H1 (cell line): ENCODE measurements around the gene TBC1D9B. TPM values are rescaled to one million over a fixed set of nuclear protein-coding genes. Genes with fewer than 3 reads are reported as not detected.

ENCODE experiments used
- CTCF ChIA-PET: fragments of 300-600 bp; sonication (Branson Sonifier 250); formaldehyde crosslinking; loops from one replicate; lab custom pipeline; 2021; ENCODE audit not compliant: partially characterized antibody; lab: Charles Lee
- POLR2A ChIA-PET: fragments of 300-600 bp; sonication (Branson Sonifier 250); formaldehyde crosslinking; loops from one replicate; lab custom pipeline; 2021; ENCODE audit warnings: inconsistent platforms; ENCODE audit not compliant: partially characterized antibody; lab: Charles Lee
- DNase-seq, 2 experiments: peaks; one replicate each; pipeline versions ENCODE4 v3.0.0 to v3.0.0-alpha.2; 2010 to 2022; ENCODE audit warnings: low spot score in 2 of 2, low read depth in 1 of 2, mixed read lengths in 1 of 2
- FAIRE-seq: peaks from 2 replicates; lab custom pipeline; 2011; peaks lifted over from hg19 to GRCh38; lab: Jason Lieb, UNC
- H2AFZ ChIP-seq: 2 replicates; pipeline ENCODE4 v1.8.1; 2012; ENCODE audit warnings: low read length, inconsistent platforms
- H2AK5ac ChIP-seq: 2 replicates; pipeline ENCODE4 v1.6.1; 2013; ENCODE audit warnings: low read depth, low read length
- H2BK120ac ChIP-seq: replicated peaks from 2 replicates; pipeline ENCODE3; 2013; ENCODE audit warnings: low read depth, low read length, inconsistent platforms
- H2BK12ac ChIP-seq: 2 replicates; pipeline ENCODE4 v1.6.1; 2013; ENCODE audit warnings: low read depth, low read length
- H2BK15ac ChIP-seq: 2 replicates; pipeline ENCODE4 v1.6.1; 2013; ENCODE audit warnings: low read length
- H2BK20ac ChIP-seq: 2 replicates; pipeline ENCODE4 v1.6.1; 2013; ENCODE audit warnings: low read length
- H2BK5ac ChIP-seq: 2 replicates; pipeline ENCODE4 v1.6.1; 2013; ENCODE audit warnings: low read depth, low read length
- H3K14ac ChIP-seq: 2 replicates; pipeline ENCODE4 v1.6.1; 2013; ENCODE audit warnings: inconsistent platforms; ENCODE audit not compliant: insufficient read length
- H3K18ac ChIP-seq: 2 replicates; pipeline ENCODE4 v1.6.1; 2013; ENCODE audit warnings: low read length; ENCODE audit errors: extremely low read depth
- H3K23ac ChIP-seq: 2 replicates; pipeline ENCODE4 v1.6.1; 2013; ENCODE audit warnings: inconsistent platforms; ENCODE audit not compliant: insufficient read length
- H3K23me2 ChIP-seq: 2 replicates; pipeline ENCODE4 v1.6.1; 2013; ENCODE audit warnings: low read depth, low read length
- H3K27ac ChIP-seq: 2 replicates; pipeline ENCODE4 v1.6.1; 2011; ENCODE audit warnings: low read depth, low read length, inconsistent platforms
- H3K27me3 ChIP-seq, 4 experiments: replicated peaks in 1 of 4; 1 replicate in 1 of 4; 2 replicates in 3 of 4; pipeline versions ENCODE4 v1.6.1 to v1.8.1; 2011 to 2013; ENCODE audit warnings: low read length in 3 of 4, mild to moderate bottlenecking in 3 of 4, inconsistent platforms in 2 of 4, mixed read lengths in 2 of 4, moderate library complexity in 1 of 4; ENCODE audit not compliant: control insufficient read depth in 3 of 4, insufficient read depth in 3 of 4; ENCODE audit errors: extremely low read depth in 1 of 4
- H3K36me3 ChIP-seq, 4 experiments: 2 replicates each; pipeline versions ENCODE4 v1.6.1 to v1.8.1; 2011 to 2013; ENCODE audit warnings: mild to moderate bottlenecking in 4 of 4, low read length in 3 of 4, moderate library complexity in 2 of 4, control low read depth in 1 of 4, inconsistent platforms in 1 of 4; ENCODE audit not compliant: insufficient read depth in 4 of 4, control insufficient read depth in 2 of 4
- H3K4ac ChIP-seq: replicated peaks from 2 replicates; pipeline ENCODE3; 2013; ENCODE audit warnings: low read length, low read depth, mixed read lengths, inconsistent platforms; ENCODE audit not compliant: insufficient read length
- H3K4me1 ChIP-seq, 4 experiments: replicated peaks in 1 of 4; 1 replicate in 1 of 4; 2 replicates in 3 of 4; pipeline versions ENCODE4 v1.6.1 to v1.8.1; 2011 to 2013; ENCODE audit warnings: low read length in 3 of 4, inconsistent platforms in 2 of 4, mixed read lengths in 1 of 4; ENCODE audit not compliant: insufficient read depth in 4 of 4, control insufficient read depth in 3 of 4
- H3K4me2 ChIP-seq, 2 experiments: 2 replicates each; pipeline versions ENCODE4 v1.6.1 to v1.8.1; 2011 to 2013; ENCODE audit warnings: low read depth in 2 of 2, low read length in 2 of 2, control low read depth in 1 of 2, inconsistent platforms in 1 of 2, mild to moderate bottlenecking in 1 of 2; ENCODE audit not compliant: insufficient read depth in 1 of 2
- H3K4me3 ChIP-seq, 4 experiments: fragments of 200-600, 300-600 bp in 1 of 4; sonication (generic), shearing (Covaris generic), sonication (Bioruptor Twin) in 1 of 4; 2 replicates each; pipeline versions ENCODE4 v1.5.1 to v1.8.1; 2011 to 2016; ENCODE audit warnings: low read length in 4 of 4, low read depth in 3 of 4, control low read depth in 2 of 4, inconsistent platforms in 2 of 4, mild to moderate bottlenecking in 2 of 4, mixed read lengths in 1 of 4, moderate library complexity in 1 of 4; ENCODE audit not compliant: insufficient read depth in 2 of 4; ENCODE audit errors: extremely low read depth in 1 of 4
- H3K56ac ChIP-seq: replicated peaks from 2 replicates; pipeline ENCODE3; 2013; ENCODE audit warnings: low read depth, mild to moderate bottlenecking, mixed read lengths, low read length, inconsistent platforms; ENCODE audit not compliant: insufficient read length
- H3K79me1 ChIP-seq: 2 replicates; pipeline ENCODE4 v1.6.1; 2013; ENCODE audit warnings: low read depth, low read length, control low read depth
- H3K79me2 ChIP-seq, 2 experiments: 2 replicates each; pipeline versions ENCODE4 v1.6.1 to v1.8.1; 2012 to 2013; ENCODE audit warnings: low read length in 2 of 2, mild to moderate bottlenecking in 2 of 2, inconsistent platforms in 1 of 2; ENCODE audit not compliant: insufficient read depth in 2 of 2, control insufficient read depth in 1 of 2
- H3K9ac ChIP-seq, 4 experiments: replicated peaks in 1 of 4; 1 replicate in 1 of 4; 2 replicates in 3 of 4; pipeline versions ENCODE4 v1.6.1 to v1.8.1; 2011 to 2013; ENCODE audit warnings: low read depth in 3 of 4, low read length in 3 of 4, control low read depth in 2 of 4, mild to moderate bottlenecking in 2 of 4, moderate library complexity in 2 of 4, inconsistent platforms in 1 of 4; ENCODE audit errors: extremely low read depth in 1 of 4
- H3K9me3 ChIP-seq, 2 experiments: 2 replicates each; pipeline versions ENCODE4 v1.6.1 to v1.8.1; 2012 to 2013; ENCODE audit warnings: mild to moderate bottlenecking in 2 of 2, moderate library complexity in 2 of 2, control low read depth in 1 of 2, inconsistent platforms in 1 of 2, low read depth in 1 of 2, low read length in 1 of 2, mixed read lengths in 1 of 2; ENCODE audit not compliant: insufficient read depth in 2 of 2
- H4K20me1 ChIP-seq, 2 experiments: replicated peaks in 1 of 2; 2 replicates each; pipeline versions ENCODE3 to v1.8.1; 2011 to 2013; ENCODE audit warnings: inconsistent platforms in 2 of 2, low read length in 2 of 2, mild to moderate bottlenecking in 1 of 2; ENCODE audit not compliant: insufficient read depth in 2 of 2, control insufficient read depth in 1 of 2
- H4K5ac ChIP-seq: 2 replicates; pipeline ENCODE4 v1.6.1; 2013; ENCODE audit warnings: low read length, low read depth, mixed read lengths, inconsistent platforms; ENCODE audit not compliant: insufficient read length
- H4K8ac ChIP-seq: 2 replicates; pipeline ENCODE4 v1.8.0; 2013; ENCODE audit warnings: mild to moderate bottlenecking, moderate library complexity, low read length, inconsistent platforms; ENCODE audit not compliant: insufficient read depth; ENCODE audit errors: extremely low read depth
- H4K91ac ChIP-seq: replicated peaks from 2 replicates; pipeline ENCODE3; 2013; ENCODE audit warnings: low read length, mixed read lengths, inconsistent platforms; ENCODE audit not compliant: insufficient read length
- ATF3 ChIP-seq: IDR thresholded peaks from 2 replicates; pipeline ENCODE4 v1.6.1; 2011; ENCODE audit warnings: low read depth, mild to moderate bottlenecking, low read length; ENCODE audit not compliant: insufficient read depth
- BCL11A ChIP-seq, 2 experiments: IDR thresholded peaks; one replicate each; pipeline ENCODE4 v1.6.1; 2011; ENCODE audit warnings: low read depth in 2 of 2, low read length in 2 of 2, mild to moderate bottlenecking in 2 of 2
- CBX5 ChIP-seq: fragments of 300-800, 300-1000 bp; sonication (generic); IDR thresholded peaks from 2 replicates; pipeline ENCODE4 v1.7.1; 2016; ENCODE audit warnings: antibody characterized with exemption, low read length, low read depth
- CHD2 ChIP-seq: IDR thresholded peaks from 2 replicates; pipeline ENCODE4 v1.6.1; 2012; ENCODE audit warnings: low read length, improper control_type of control experiment
- EP300 ChIP-seq, 2 experiments: IDR thresholded peaks; 1 replicate in 1 of 2; 2 replicates in 1 of 2; pipeline ENCODE4 v1.6.1; 2011 to 2012; ENCODE audit warnings: low read depth in 2 of 2, low read length in 2 of 2, mild to moderate bottlenecking in 2 of 2, borderline replicate concordance in 1 of 2, inconsistent platforms in 1 of 2, moderate library complexity in 1 of 2
- HDAC2 ChIP-seq, 2 experiments: fragments of 300-600 bp in 1 of 2; sonication (generic) in 1 of 2; IDR thresholded peaks; 2 replicates each; pipeline ENCODE4 v1.6.1; 2011 to 2012; ENCODE audit warnings: low read depth in 2 of 2, low read length in 2 of 2, mild to moderate bottlenecking in 2 of 2, moderate library complexity in 2 of 2, borderline replicate concordance in 1 of 2, inconsistent platforms in 1 of 2
- NANOG ChIP-seq: IDR thresholded peaks from 2 replicates; pipeline ENCODE4 v1.6.1; 2011; ENCODE audit warnings: low read length, low read depth, mild to moderate bottlenecking, inconsistent platforms; ENCODE audit not compliant: insufficient read depth, poor library complexity, severe bottlenecking
- POLR2A ChIP-seq, 2 experiments: IDR thresholded peaks; 1 replicate in 1 of 2; 2 replicates in 1 of 2; pipeline ENCODE4 v1.6.1; 2011; ENCODE audit warnings: low read depth in 2 of 2, low read length in 2 of 2, mild to moderate bottlenecking in 2 of 2; ENCODE audit errors: control extremely low read depth in 1 of 2
- POLR2AphosphoS5 ChIP-seq: IDR thresholded peaks from 2 replicates; pipeline ENCODE4 v1.6.1; 2011; ENCODE audit warnings: low read depth, low read length
- RFX5 ChIP-seq: IDR thresholded peaks from 2 replicates; pipeline ENCODE4 v1.6.1; 2011; ENCODE audit warnings: low read depth, low read length, improper control_type of control experiment, borderline replicate concordance
- RXRA ChIP-seq: IDR thresholded peaks from 2 replicates; pipeline ENCODE4 v1.6.1; 2011; ENCODE audit warnings: low read depth, mild to moderate bottlenecking, low read length, moderate library complexity; ENCODE audit not compliant: insufficient read depth
- SIN3A ChIP-seq, 2 experiments: IDR thresholded peaks in 1 of 2; conservative IDR thresholded peaks in 1 of 2; 2 replicates each; pipeline ENCODE4 v1.6.1; 2011 to 2012; ENCODE audit warnings: low read length in 2 of 2, improper control_type of control experiment in 1 of 2, low read depth in 1 of 2, mild to moderate bottlenecking in 1 of 2
- SIRT6 ChIP-seq: IDR thresholded peaks from one replicate; pipeline ENCODE4 v1.7.1; 2012; ENCODE audit warnings: low read length, inconsistent platforms
- TCF12 ChIP-seq: IDR thresholded peaks from 2 replicates; pipeline ENCODE4 v1.6.1; 2011; ENCODE audit warnings: low read depth, mild to moderate bottlenecking, low read length
- WGBS, 2 experiments: shearing (Covaris generic) in 1 of 2; methylation state at CpG; one replicate each; pipeline versions ENCODE4 v1.1.6 to v1.1.7; 2013 to 2015; ENCODE audit warnings: low lambda C conversion rate in 2 of 2, mixed read lengths in 2 of 2, inconsistent platforms in 1 of 2, low coverage in 1 of 2, missing lambda C conversion rate in 1 of 2; ENCODE audit not compliant: insufficient replicate concordance in 2 of 2, insufficient coverage in 1 of 2, insufficient read length in 1 of 2; ENCODE audit errors: extremely low coverage in 1 of 2, missing lambda C conversion rate in 1 of 2; 5-methylcytosine and 5-hydroxymethylcytosine counted together
- polyA plus RNA-seq, 7 experiments: library from polyadenylated mRNA; depleted of rRNA in 3 of 7; stranded (reverse) in 5 of 7; unstranded in 2 of 7; fragments of >200 nt in 5 of 7; fragments of 200-250 nt in 2 of 7; gene quantifications; 1 replicate in 5 of 7; 2 replicates in 1 of 7; 4 replicates in 1 of 7; pipeline versions ENCODE4 v1.2.1 to v1.2.3, GENCODE V29; 2011 to 2013; ENCODE audit warnings: missing spikeins in 2 of 7, mixed read lengths in 2 of 7
- total RNA-seq: library from RNA; stranded (reverse); fragmentation: NEBNext Ultra II Directional; extraction: Animal tissue kit (Norgen Biotek cat#: 25700); gene quantifications from 2 replicates; pipeline ENCODE4 v1.2.1, GENCODE V29; 2021

TBC1D9B gene
- total and polyA plus RNA-seq, 2 of the 8 experiments (the other 6 are each of a cell fraction or from before 2014, with no cell fraction given): 33.6 to 57.1 TPM

GRCh38 chr5:179953987-179954386 is 46.3 kb upstream of the TBC1D9B start:
- no peak overlapping the region for H3K56ac ChIP-seq
- no peak overlapping the region for H2BK15ac ChIP-seq
- no peak overlapping the region for H3K9ac ChIP-seq
- no peak overlapping the region for H2BK20ac ChIP-seq
- H2BK5ac ChIP-seq: no peak overlapping the region
- H3K27me3 ChIP-seq: no peaks in the 10 kb centered on the region
- H4K91ac ChIP-seq: no peak overlapping the region
- no peak overlapping the region for H4K8ac ChIP-seq
- no peak overlapping the region for H2AK5ac ChIP-seq
- no peaks in the 10 kb centered on the region for H3K23me2 ChIP-seq
- peaks cover 3 to 17% (median 6%) of the 10 kb centered on the region in 4 experiments; a peak in 6 of 8 replicates for H3K36me3 ChIP-seq
- H3K4me1 ChIP-seq: no peaks in the 10 kb centered on the region
- no peak overlapping the region for H4K5ac ChIP-seq
- no peak overlapping the region for H3K4me2 ChIP-seq
- ChIA-PET POLR2A (no interaction called here), CTCF (no interaction called here)
- no peak overlapping the region for H2AFZ ChIP-seq
- no peaks in the 10 kb centered on the region for H3K79me2 ChIP-seq
- no peak overlapping the region for H2BK12ac ChIP-seq
- no peak overlapping the region for H3K4ac ChIP-seq
- H3K79me1 ChIP-seq: no peaks in the 10 kb centered on the region
- no peaks in the 10 kb centered on the region for H3K9me3 ChIP-seq
- DNase-seq: no peak
- H3K18ac ChIP-seq: no peak overlapping the region
- no peak overlapping the region for H2BK120ac ChIP-seq
- no peak overlapping the region for H3K23ac ChIP-seq
- H3K27ac ChIP-seq: no peak overlapping the region
- FAIRE-seq: no peak
- peaks cover 0 to 2% of the 10 kb centered on the region in 2 experiments for H4K20me1 ChIP-seq
- no peak overlapping the region for H3K4me3 ChIP-seq
- 94% methylated on average over 4 of the region's 4 CpGs; no CpG with 5 or more reads in 1 of the 2 experiments for WGBS, 2 experiments
- no peak overlapping the region for H3K14ac ChIP-seq
- no peak for TF ChIP-seq CBX5
- no peak for TF ChIP-seq RXRA
- no peak for TF ChIP-seq SIRT6
- TF ChIP-seq POLR2A (IDR thresholded peaks at IDR 0.05; ENCODE audit: control extremely low read depth in 1 of 2, low read depth in 2 of 2, low read length in 2 of 2): no peak
- no peak for TF ChIP-seq NANOG
- TF ChIP-seq SIN3A (conservative IDR thresholded peaks at IDR 0.05 in 1 of 2, IDR thresholded peaks at IDR 0.05 in 1 of 2; ENCODE audit: low read depth in 1 of 2, low read length in 2 of 2): no peak
- no peak for TF ChIP-seq HDAC2 (IDR thresholded peaks at IDR 0.05; ENCODE audit: borderline replicate concordance in 1 of 2, low read depth in 2 of 2, low read length in 2 of 2)
- no peak for TF ChIP-seq ATF3
- TF ChIP-seq BCL11A (IDR thresholded peaks at IDR 0.05; ENCODE audit: low read depth in 2 of 2, low read length in 2 of 2): no peak
- no peak for TF ChIP-seq RFX5
- TF ChIP-seq EP300 (IDR thresholded peaks at IDR 0.05; ENCODE audit: borderline replicate concordance in 1 of 2, low read depth in 2 of 2, low read length in 2 of 2): no peak
- no peak for TF ChIP-seq TCF12
- TF ChIP-seq CHD2: no peak
- no peak for TF ChIP-seq POLR2AphosphoS5
